ENCODE results near the gene ADAMTS17. TPM values are rescaled to one million over a fixed set of nuclear protein-coding genes. Genes with fewer than 3 reads are reported as not detected.

Gene ADAMTS17
- total RNA-seq, 1 experiment from 2014 or later = 0.15 TPM

GRCh38 chr15:100328796-100329195, 13.0 kb downstream of the ADAMTS17 start:
- CTCF ChIA-PET = no interaction called here
- intact Hi-C loops (cut with micrococcal nuclease; ENCODE audit: unreplicated experiment) = no loop called here

GRCh38 chr15:100318880-100319279, 22.9 kb downstream of the ADAMTS17 start:
- DNase-seq (ENCODE audit: low spot score) = no peak
- CTCF ChIA-PET = no interaction called here
- POLR2A ChIA-PET (ENCODE audit: low non-redundant PET) = no interaction called here
- Histone ChIP-seq H3K9me3 (ENCODE audit: low read depth, low read length, poor library complexity, severe bottlenecking) (peaks cover 4% of the 10 kb centered on the region), H3K27me3 (replicated peaks; ENCODE audit: insufficient read depth, low read depth, low read length, poor library complexity) (no peaks in the 10 kb centered on the region), H3K27ac (ENCODE audit: low read depth, low read length, poor library complexity, severe bottlenecking) (no peak overlapping the region), H3K4me3 (ENCODE audit: low read depth, low read length, poor library complexity, severe bottlenecking) (no peak overlapping the region), H3K4me1 (ENCODE audit: insufficient read depth, low read length, poor library complexity, severe bottlenecking) (no peaks in the 10 kb centered on the region), H3K36me3 (ENCODE audit: insufficient read depth, low read length, poor library complexity, severe bottlenecking) (no peaks in the 10 kb centered on the region)
- no TSS peak for BruUV-seq (replicated peaks)
- intact Hi-C loops (cut with micrococcal nuclease; ENCODE audit: unreplicated experiment) = no loop called here
- TF ChIP-seq EZH2 (IDR thresholded peaks at IDR 0.05; ENCODE audit: borderline replicate concordance, low read depth, low read length, poor library complexity, severe bottlenecking) (no peak), CTCF (conservative IDR thresholded peaks at IDR 0.05; ENCODE audit: low read depth, low read length) (no peak)

More at GRCh38 chr15:100328796-100329195, 13.0 kb downstream of the ADAMTS17 start:
- Histone ChIP-seq H3K4me1 (ENCODE audit: insufficient read depth, low read length, poor library complexity, severe bottlenecking) (no peaks in the 10 kb centered on the region), H3K27me3 (replicated peaks; ENCODE audit: insufficient read depth, low read depth, low read length, poor library complexity) (no peaks in the 10 kb centered on the region), H3K27ac (ENCODE audit: low read depth, low read length, poor library complexity, severe bottlenecking) (no peak overlapping the region), H3K36me3 (ENCODE audit: insufficient read depth, low read length, poor library complexity, severe bottlenecking) (no peaks in the 10 kb centered on the region), H3K4me3 (ENCODE audit: low read depth, low read length, poor library complexity, severe bottlenecking) (no peak overlapping the region), H3K9me3 (ENCODE audit: low read depth, low read length, poor library complexity, severe bottlenecking) (no peaks in the 10 kb centered on the region)
- TF ChIP-seq EZH2 (IDR thresholded peaks at IDR 0.05; ENCODE audit: borderline replicate concordance, low read depth, low read length, poor library complexity, severe bottlenecking) (no peak), CTCF (conservative IDR thresholded peaks at IDR 0.05; ENCODE audit: low read depth, low read length) (no peak)
- BruUV-seq (replicated peaks) = no TSS peak
- POLR2A ChIA-PET (ENCODE audit: low non-redundant PET) = no interaction called here
- no peak for DNase-seq (ENCODE audit: low spot score)

GRCh38 chr15:100314809-100315400, 26.9 kb downstream of the ADAMTS17 start:
- BruUV-seq (replicated peaks) = no TSS peak
- H3K27ac ChIP-seq (ENCODE audit: low read depth, low read length, poor library complexity, severe bottlenecking) = no peak overlapping the region
- no peaks in the 10 kb centered on the region for H3K4me1 ChIP-seq (ENCODE audit: insufficient read depth, low read length, poor library complexity, severe bottlenecking)
- ChIA-PET POLR2A (ENCODE audit: low non-redundant PET) (no interaction called here), CTCF (no interaction called here)
- TF ChIP-seq CTCF (conservative IDR thresholded peaks at IDR 0.05; ENCODE audit: low read depth, low read length) (no peak), EZH2 (IDR thresholded peaks at IDR 0.05; ENCODE audit: borderline replicate concordance, low read depth, low read length, poor library complexity, severe bottlenecking) (no peak)
- intact Hi-C loops (cut with micrococcal nuclease; ENCODE audit: unreplicated experiment) = no loop called here
- no peak overlapping the region for H3K4me3 ChIP-seq (ENCODE audit: low read depth, low read length, poor library complexity, severe bottlenecking)
- no peaks in the 10 kb centered on the region for H3K36me3 ChIP-seq (ENCODE audit: insufficient read depth, low read length, poor library complexity, severe bottlenecking)
- DNase-seq (ENCODE audit: low spot score) = no peak
- H3K9me3 ChIP-seq (ENCODE audit: low read depth, low read length, poor library complexity, severe bottlenecking) = peaks cover 7% of the 10 kb centered on the region
- no peaks in the 10 kb centered on the region for H3K27me3 ChIP-seq (replicated peaks; ENCODE audit: insufficient read depth, low read depth, low read length, poor library complexity)
